Vagina (tissue), 2 donors: Measurements from ENCODE around the gene STARD10. TPM values are rescaled to one million over a fixed set of nuclear protein-coding genes. Genes with fewer than 3 reads are reported as not detected.

Experiments
- DNase-seq, 2 donors: peaks; one replicate each; pipeline ENCODE4 v3.0.0-alpha.2; 2017; ENCODE audit errors: extremely low spot score in 2 of 2
- H3K27ac ChIP-seq: fragments of 200-600 bp; sonication (generic); one replicate; pipeline ENCODE4 v1.5.1; 2019
- H3K27me3 ChIP-seq: fragments of 200-600 bp; sonication (generic); one replicate; pipeline ENCODE4 v1.5.1; 2019
- H3K36me3 ChIP-seq, 2 donors: fragments of 200-600 bp; sonication (generic); one replicate each; pipeline ENCODE4 v1.5.1; 2017 to 2019
- H3K4me1 ChIP-seq: fragments of 200-600 bp; sonication (generic); one replicate; pipeline ENCODE4 v1.5.1; 2019
- H3K4me3 ChIP-seq, 2 donors: fragments of 200-600 bp; sonication (generic); 1 replicate in 1 of 2; 2 replicates in 1 of 2; pipeline ENCODE4 v1.5.1; 2016 to 2019
- H3K9me3 ChIP-seq: fragments of 200-600 bp; sonication (generic); one replicate; pipeline ENCODE4 v1.5.1; 2019
- POLR2A ChIP-seq, 2 donors: fragments of 450-650 bp; IDR thresholded peaks; one replicate each; pipeline ENCODE4 v1.6.1; 2017; ENCODE audit warnings: antibody characterized with exemption in 2 of 2, mild to moderate bottlenecking in 2 of 2, moderate library complexity in 2 of 2
- POLR2AphosphoS5 ChIP-seq, 2 donors: sonication (generic); formaldehyde crosslinking; IDR thresholded peaks; one replicate each; pipeline ENCODE4 v1.9.0; 2017; ENCODE audit warnings: antibody characterized with exemption in 2 of 2, mild to moderate bottlenecking in 2 of 2, low read depth in 1 of 2; ENCODE audit not compliant: insufficient read depth in 1 of 2
- intact Hi-C: fragments of 100-400 bp; cut with DNase I; formaldehyde crosslinking; loops from one replicate; pipeline ENCODE4 v1.15.1; 2023
- total RNA-seq: library from RNA; depleted of rRNA; stranded (reverse); fragments of >200 nt; gene quantifications from one replicate; pipeline ENCODE4 v1.2.3, GENCODE V29; 2016
- TF ChIP-seq, protein P1 (sequence below), 3 experiments: fragments of 450-650 bp in 2 of 3; fragments of 200-600 bp in 1 of 3; sonication (generic) in 1 of 3; IDR thresholded peaks; one replicate each; pipeline ENCODE4 v1.5.1; 2017 to 2019; ENCODE audit warnings: antibody characterized with exemption in 3 of 3, mild to moderate bottlenecking in 2 of 3, moderate library complexity in 2 of 3

Gene STARD10
- total RNA-seq, 1 donor from 2014 or later = 75.9 TPM

DNA sequence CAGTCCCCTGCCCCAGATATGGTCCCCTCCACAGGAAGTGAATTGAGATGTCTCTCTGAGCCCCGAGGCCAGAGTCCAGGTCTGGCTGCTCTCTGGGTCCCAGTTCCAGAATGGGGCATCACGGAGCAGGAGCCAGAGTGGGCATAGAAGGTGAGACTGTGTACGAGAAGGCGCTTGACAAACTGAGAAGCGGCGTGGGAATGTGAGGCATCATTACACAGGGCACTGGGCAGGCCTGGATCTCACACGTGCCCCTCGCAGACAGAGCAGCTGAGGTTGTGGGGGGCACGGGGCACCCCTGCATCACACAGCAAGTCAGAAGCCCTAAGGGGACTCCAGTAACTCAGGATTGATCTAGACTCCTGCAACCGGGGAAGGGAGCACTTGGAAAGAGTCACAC lies 9.2 kb downstream of the STARD10 start:
- Histone ChIP-seq H3K27ac (no peak overlapping the region), H3K9me3 (no peaks in the 10 kb centered on the region), H3K36me3 (no peaks in the 10 kb centered on the region), H3K4me1 (peaks cover 27% of the 10 kb centered on the region), H3K27me3 (no peaks in the 10 kb centered on the region), H3K4me3 (no peak overlapping the region)
- TF ChIP-seq POLR2AphosphoS5 (IDR thresholded peaks at IDR 0.05; ENCODE audit: insufficient read depth in 1 of 2, low read depth in 1 of 2) (no peak), POLR2A (IDR thresholded peaks at IDR 0.05) (no peak)
- TF ChIP-seq, protein P1, sequence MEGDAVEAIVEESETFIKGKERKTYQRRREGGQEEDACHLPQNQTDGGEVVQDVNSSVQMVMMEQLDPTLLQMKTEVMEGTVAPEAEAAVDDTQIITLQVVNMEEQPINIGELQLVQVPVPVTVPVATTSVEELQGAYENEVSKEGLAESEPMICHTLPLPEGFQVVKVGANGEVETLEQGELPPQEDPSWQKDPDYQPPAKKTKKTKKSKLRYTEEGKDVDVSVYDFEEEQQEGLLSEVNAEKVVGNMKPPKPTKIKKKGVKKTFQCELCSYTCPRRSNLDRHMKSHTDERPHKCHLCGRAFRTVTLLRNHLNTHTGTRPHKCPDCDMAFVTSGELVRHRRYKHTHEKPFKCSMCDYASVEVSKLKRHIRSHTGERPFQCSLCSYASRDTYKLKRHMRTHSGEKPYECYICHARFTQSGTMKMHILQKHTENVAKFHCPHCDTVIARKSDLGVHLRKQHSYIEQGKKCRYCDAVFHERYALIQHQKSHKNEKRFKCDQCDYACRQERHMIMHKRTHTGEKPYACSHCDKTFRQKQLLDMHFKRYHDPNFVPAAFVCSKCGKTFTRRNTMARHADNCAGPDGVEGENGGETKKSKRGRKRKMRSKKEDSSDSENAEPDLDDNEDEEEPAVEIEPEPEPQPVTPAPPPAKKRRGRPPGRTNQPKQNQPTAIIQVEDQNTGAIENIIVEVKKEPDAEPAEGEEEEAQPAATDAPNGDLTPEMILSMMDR (IDR thresholded peaks at IDR 0.05) = no peak
- intact Hi-C loops = no loop called here
- no peak for DNase-seq

DNA sequence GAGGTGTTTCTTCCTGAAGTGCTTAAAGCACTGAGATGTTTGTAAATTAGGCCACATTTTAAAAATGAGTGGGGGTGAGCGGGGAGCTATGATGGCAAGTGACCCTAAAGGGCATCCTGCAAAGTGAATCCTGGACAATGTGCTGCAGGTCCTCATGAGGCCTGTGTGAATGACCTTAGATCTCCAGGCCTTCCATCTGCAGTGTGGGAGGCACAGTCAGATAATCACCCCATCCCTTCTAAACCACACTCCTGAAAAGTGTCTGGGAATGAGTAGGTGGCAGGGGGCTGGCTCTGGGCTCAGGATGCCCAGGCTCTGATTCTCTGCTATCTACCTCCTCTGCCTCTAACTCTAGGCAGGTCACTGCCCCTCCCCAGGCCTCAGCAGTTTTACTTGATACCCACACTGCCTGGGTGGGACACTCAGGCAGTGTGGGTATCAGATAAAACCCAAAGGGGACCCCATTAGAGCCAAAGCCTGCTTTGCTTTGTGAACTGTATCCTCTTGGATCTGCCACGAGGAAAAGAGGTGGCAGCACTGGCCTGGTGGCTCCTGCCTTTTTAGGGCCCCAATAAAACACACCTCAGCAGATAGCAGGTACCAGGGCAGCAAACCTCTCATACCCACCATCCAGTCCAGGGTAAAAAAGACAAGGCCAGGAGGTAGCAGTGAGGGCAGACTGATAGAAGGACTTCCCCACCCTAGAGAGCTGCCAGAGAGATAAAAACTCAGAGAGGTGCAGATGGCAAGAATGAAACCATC lies 10.5 kb downstream of the STARD10 start:
- Histone ChIP-seq H3K36me3 (no peaks in the 10 kb centered on the region), H3K4me1 (peaks cover 35% of the 10 kb centered on the region), H3K9me3 (no peaks in the 10 kb centered on the region), H3K27me3 (no peaks in the 10 kb centered on the region), H3K4me3 (no peak overlapping the region), H3K27ac (no peak overlapping the region)
- DNase-seq = no peak
- intact Hi-C loops = no loop called here
- TF ChIP-seq POLR2AphosphoS5 (IDR thresholded peaks at IDR 0.05; ENCODE audit: insufficient read depth in 1 of 2, low read depth in 1 of 2) (no peak), POLR2A (IDR thresholded peaks at IDR 0.05) (no peak)
- TF ChIP-seq, protein P1 (IDR thresholded peaks at IDR 0.05) = no peak

DNA sequence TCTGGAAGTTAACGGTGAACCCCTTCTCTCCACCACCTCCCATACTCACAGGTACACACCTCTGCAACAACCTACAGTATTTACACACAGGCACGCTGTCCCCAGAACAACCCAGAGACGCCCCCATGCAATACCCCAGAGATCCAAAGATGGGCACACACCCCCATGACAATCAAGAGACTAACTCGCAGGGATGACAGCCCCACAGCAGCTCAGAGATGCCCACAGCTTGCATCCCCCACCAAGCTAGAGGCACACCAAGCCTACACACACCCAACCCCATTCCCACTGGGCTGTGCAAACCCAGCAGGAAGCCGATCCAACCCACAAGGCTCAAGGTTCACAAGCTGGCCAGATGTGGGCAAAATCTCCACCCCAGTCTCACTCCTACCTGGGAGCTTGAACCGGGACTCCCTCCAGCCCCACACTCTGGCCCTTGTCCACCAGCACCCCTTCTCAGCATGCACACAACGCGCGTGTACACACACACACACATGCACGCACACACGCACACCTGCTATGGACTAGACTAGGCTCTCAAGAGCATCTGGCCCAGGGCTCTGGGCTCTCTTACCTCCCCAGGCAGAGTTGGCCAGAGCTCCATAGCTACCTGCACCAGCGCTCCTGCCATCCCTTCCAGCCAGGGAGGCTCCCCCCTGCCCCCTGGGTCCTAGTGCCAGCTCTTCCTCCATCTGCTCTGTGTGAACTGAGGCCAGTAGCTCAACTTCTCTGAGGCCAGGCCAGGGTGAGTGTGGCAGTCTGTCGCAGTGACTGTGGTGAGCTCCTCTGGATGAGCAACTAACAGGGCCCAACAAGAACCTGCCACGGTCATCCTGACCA lies 11.5 kb downstream of the STARD10 start:
- no peaks in the 10 kb centered on the region for H3K27me3 ChIP-seq
- no peaks in the 10 kb centered on the region for H3K36me3 ChIP-seq
- H3K9me3 ChIP-seq = no peaks in the 10 kb centered on the region
- H3K27ac ChIP-seq = peak overlapping the region; percentile 75
- peaks cover 45% of the 10 kb centered on the region for H3K4me1 ChIP-seq
- DNase-seq = no peak
- intact Hi-C loops = no loop called here
- TF ChIP-seq POLR2A (IDR thresholded peaks at IDR 0.05) (no peak), POLR2AphosphoS5 (IDR thresholded peaks at IDR 0.05; ENCODE audit: insufficient read depth in 1 of 2, low read depth in 1 of 2) (no peak)
- TF ChIP-seq, protein P1 (IDR thresholded peaks at IDR 0.05) = no peak
- peak overlapping the region; percentile 55 to 74 for H3K4me3 ChIP-seq

GRCh38 chr11:72781313-72782080 lies 12.3 kb downstream of the STARD10 start:
- TF ChIP-seq POLR2AphosphoS5 (IDR thresholded peaks at IDR 0.05; ENCODE audit: insufficient read depth in 1 of 2, low read depth in 1 of 2) = no peak
- no peak for TF ChIP-seq POLR2A (IDR thresholded peaks at IDR 0.05)
- TF ChIP-seq, protein P1 (IDR thresholded peaks at IDR 0.05) = no peak
- intact Hi-C loops = no loop called here
- Histone ChIP-seq H3K9me3 (no peaks in the 10 kb centered on the region), H3K4me3 (peak overlapping the region; percentile 55 to 74), H3K4me1 (peaks cover 53% of the 10 kb centered on the region), H3K27me3 (no peaks in the 10 kb centered on the region), H3K36me3 (no peaks in the 10 kb centered on the region), H3K27ac (peak overlapping the region; percentile 75)
- DNase-seq = no peak
